Duodenal mucosa (tissue), 2 donors: ENCODE results near the gene LAIR2.
A peak's percentile ranks its signal among the peaks of the same experiment; 100 is the strongest.
"Not testable (repeated sequence)": the region's sequence is repeated elsewhere in the genome, so short reads cannot be mapped to it uniquely, and the experiment has no call there.

Experiments
- H3K27ac ChIP-seq: one replicate; pipeline ENCODE4 v1.7.0; 2013; ENCODE audit warnings: low read depth, low read length
- H3K27me3 ChIP-seq, 2 donors: one replicate each; pipeline ENCODE4 v1.7.0; 2013; ENCODE audit warnings: low read length in 2 of 2, control low read depth in 1 of 2; ENCODE audit not compliant: insufficient read depth in 2 of 2, control insufficient read depth in 1 of 2
- H3K36me3 ChIP-seq, 2 donors: one replicate each; pipeline ENCODE4 v1.7.0; 2013; ENCODE audit warnings: low read length in 2 of 2, control low read depth in 1 of 2; ENCODE audit not compliant: insufficient read depth in 2 of 2, control insufficient read depth in 1 of 2
- H3K4me1 ChIP-seq, 2 donors: one replicate each; pipeline ENCODE4 v1.7.0; 2013; ENCODE audit warnings: low read length in 2 of 2, control low read depth in 1 of 2; ENCODE audit not compliant: insufficient read depth in 2 of 2, control insufficient read depth in 1 of 2
- H3K4me3 ChIP-seq, 2 donors: one replicate each; pipeline ENCODE4 v1.7.0; 2013; ENCODE audit warnings: low read length in 2 of 2, low read depth in 1 of 2
- H3K9ac ChIP-seq, 2 donors: one replicate each; pipeline ENCODE4 v1.7.0; 2013; ENCODE audit warnings: low read length in 2 of 2, low read depth in 1 of 2
- H3K9me3 ChIP-seq, 2 donors: one replicate each; pipeline ENCODE4 v1.7.0; 2013; ENCODE audit warnings: low read length in 2 of 2, control low read depth in 1 of 2; ENCODE audit not compliant: control insufficient read depth in 1 of 2

LAIR2 gene

GRCh38 chr19:54464630-54465425 is 37.8 kb upstream of the LAIR2 start:
- Histone ChIP-seq H3K4me3 (peak overlapping the region; percentile 69 to 77), H3K9me3 (no peaks in the 10 kb centered on the region), H3K27me3 (no peaks in the 10 kb centered on the region), H3K4me1 (peaks cover 26% of the 10 kb centered on the region in 2 donors), H3K27ac (peak overlapping the region; percentile 99), H3K9ac (peak overlapping the region; percentile 43 to 45), H3K36me3 (peaks cover 0 to 20% of the 10 kb centered on the region in 2 donors)

GRCh38 chr19:54465426-54466109 is 37.1 kb upstream of the LAIR2 start:
- Histone ChIP-seq H3K9me3 (no peaks in the 10 kb centered on the region), H3K4me1 (peaks cover 27 to 28% of the 10 kb centered on the region in 2 donors), H3K27ac (peak overlapping the region; percentile 75), H3K36me3 (peaks cover 0 to 17% of the 10 kb centered on the region in 2 donors), H3K9ac (no peak overlapping the region), H3K27me3 (no peaks in the 10 kb centered on the region), H3K4me3 (no peak overlapping the region)

DNA sequence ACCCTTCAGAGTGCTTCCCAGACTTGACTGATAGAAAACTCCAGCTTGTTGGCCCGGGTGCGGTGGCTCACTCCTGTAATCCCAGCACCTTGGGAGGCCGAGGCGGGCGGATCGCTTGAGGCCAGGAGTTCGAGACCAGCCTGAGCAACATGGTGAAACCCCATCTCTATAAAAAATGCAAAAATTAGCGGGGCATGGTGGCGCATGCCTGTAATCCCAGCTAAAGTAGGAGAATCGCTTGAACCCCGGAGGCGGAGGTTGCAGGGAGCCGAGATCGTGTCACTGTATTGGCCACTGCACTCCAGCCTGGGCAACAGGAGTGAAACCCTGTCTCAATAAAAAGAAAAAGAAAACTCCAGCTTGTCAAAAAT is 36.5 kb upstream of the LAIR2 start:
- H3K9ac ChIP-seq, H3K4me3 ChIP-seq, H3K27me3 ChIP-seq, H3K9me3 ChIP-seq: not testable (repeated sequence)
- Histone ChIP-seq H3K36me3 (peaks cover 0 to 14% of the 10 kb centered on the region in 2 donors), H3K4me1 (peaks cover 28 to 30% of the 10 kb centered on the region in 2 donors), H3K27ac (peak overlapping the region; percentile 75)

- Histone ChIP-seq H3K27ac (peak overlapping the region; percentile 68), H3K4me3 (peak overlapping the region; percentile 4 to 75), H3K36me3 (peaks cover 0 to 3% of the 10 kb centered on the region in 2 donors), H3K9me3 (no peaks in the 10 kb centered on the region), H3K27me3 (no peaks in the 10 kb centered on the region), H3K9ac (peak overlapping the region; percentile 12 to 89), H3K4me1 (peaks cover 25 to 30% of the 10 kb centered on the region in 2 donors)
These were observed 33.1 kb upstream of the LAIR2 start for GRCh38 chr19:54469496-54469934.

GRCh38 chr19:54470276-54470887 is 32.2 kb upstream of the LAIR2 start:
- Histone ChIP-seq H3K4me1 (peaks cover 25 to 30% of the 10 kb centered on the region in 2 donors), H3K27ac (peak overlapping the region; percentile 68), H3K9me3 (no peaks in the 10 kb centered on the region), H3K9ac (peak overlapping the region; percentile 12 to 89), H3K27me3 (no peaks in the 10 kb centered on the region), H3K4me3 (peak overlapping the region; percentile 68 to 75), H3K36me3 (peaks cover 0 to 3% of the 10 kb centered on the region in 2 donors)

DNA sequence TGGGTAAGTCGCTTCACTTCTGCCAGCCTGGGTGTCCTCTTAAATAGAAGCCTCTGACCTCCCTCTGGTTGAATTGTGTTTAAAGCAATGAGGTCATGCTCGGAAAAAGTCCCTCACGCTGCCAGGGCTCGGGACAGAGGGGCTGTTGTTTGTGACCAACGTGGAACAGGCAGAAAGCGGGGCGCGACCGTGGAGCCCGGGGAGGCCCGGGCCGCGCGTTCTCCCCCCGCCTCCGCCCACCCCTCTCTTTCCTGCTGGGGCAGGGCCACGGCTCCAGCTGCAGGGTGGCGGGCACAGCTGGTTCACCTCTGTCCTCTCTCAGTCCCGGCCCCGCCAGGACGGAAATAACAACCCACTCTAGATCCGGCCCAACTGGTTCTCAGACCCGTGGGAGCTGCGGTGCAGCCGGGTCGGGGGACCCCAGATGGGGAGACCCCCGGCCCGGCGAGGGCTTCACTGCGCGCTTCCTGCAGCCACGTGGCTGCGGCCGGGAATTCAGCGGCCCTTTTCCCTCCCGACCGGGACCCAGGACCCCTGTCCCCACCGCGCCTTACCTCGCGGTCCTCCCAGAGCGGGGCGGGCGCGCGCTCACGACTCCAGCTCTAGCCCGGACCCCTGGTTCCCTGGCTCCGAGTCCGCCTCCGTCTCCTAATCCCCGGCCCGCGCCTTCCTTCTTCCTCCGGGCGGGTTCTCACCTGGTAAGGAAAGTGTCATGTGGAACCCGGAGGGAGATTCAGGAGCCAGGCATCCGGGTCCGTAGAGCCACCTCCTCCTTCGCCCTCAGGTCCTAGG is 31.4 kb upstream of the LAIR2 start:
- Histone ChIP-seq H3K4me3 (peak overlapping the region; percentile 68 to 75), H3K9ac (peak overlapping the region; percentile 12 to 89), H3K9me3 (no peaks in the 10 kb centered on the region), H3K27ac (peak overlapping the region; percentile 68), H3K36me3 (no peaks in the 10 kb centered on the region), H3K4me1 (peaks cover 25 to 29% of the 10 kb centered on the region in 2 donors), H3K27me3 (no peaks in the 10 kb centered on the region)

- H3K27ac ChIP-seq: peak within 1 kb of the TSS; percentile 81
- peaks cover 24 to 40% of the 10 kb centered on the region in 2 donors for H3K4me1 ChIP-seq
- no peaks in the 10 kb centered on the region for H3K9me3 ChIP-seq
These were observed 29.4 kb upstream of the LAIR2 start, which contains the start of gene CDC42EP5 for GRCh38 chr19:54473071-54473891. Gene CDC42EP5, minus strand, starts transcription at chr19:54473296. Its CDS starts 7,749 bp downstream, at chr19:54465547.

GRCh38 chr19:54473892-54474372 is 28.7 kb upstream of the LAIR2 start:
- Histone ChIP-seq H3K9me3 (no peaks in the 10 kb centered on the region), H3K36me3 (no peaks in the 10 kb centered on the region), H3K4me3 (peak overlapping the region; percentile 61 to 72), H3K9ac (peak overlapping the region; percentile 63 to 74), H3K4me1 (peaks cover 24 to 40% of the 10 kb centered on the region in 2 donors), H3K27ac (peak overlapping the region; percentile 60), H3K27me3 (no peaks in the 10 kb centered on the region)

More at GRCh38 chr19:54473071-54473891, 29.4 kb upstream of the LAIR2 start, which contains the start of gene CDC42EP5:
- peak within 1 kb of the TSS; percentile 63 to 74 for H3K9ac ChIP-seq
- no peaks in the 10 kb centered on the region for H3K36me3 ChIP-seq
- no peaks in the 10 kb centered on the region for H3K27me3 ChIP-seq
- peak within 1 kb of the TSS; percentile 61 to 72 for H3K4me3 ChIP-seq

DNA sequence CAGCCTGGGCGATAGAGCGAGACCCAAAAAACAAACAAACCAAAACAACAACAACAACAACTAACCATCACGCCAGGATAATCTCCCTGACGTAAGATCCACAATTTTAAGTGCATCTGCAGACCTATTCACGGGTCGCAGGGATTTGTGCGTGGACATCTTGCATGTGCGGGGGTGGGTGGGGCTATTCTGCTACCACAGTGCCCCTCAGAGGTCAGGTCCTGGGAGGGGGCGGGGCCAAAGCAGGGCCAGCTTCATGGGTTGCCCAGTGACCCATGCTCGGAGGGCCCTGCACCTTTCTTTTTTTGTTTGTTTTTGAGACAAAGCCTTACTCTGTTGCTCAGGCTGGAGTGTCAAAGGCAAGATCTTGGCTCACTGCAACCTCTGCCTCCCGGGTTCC is 26.9 kb upstream of the LAIR2 start:
- no peak overlapping the region for H3K27ac ChIP-seq
- no peaks in the 10 kb centered on the region for H3K36me3 ChIP-seq
- no peaks in the 10 kb centered on the region for H3K27me3 ChIP-seq
- peaks cover 14 to 24% of the 10 kb centered on the region in 2 donors for H3K4me1 ChIP-seq
- H3K9ac ChIP-seq: no peak overlapping the region
- H3K4me3 ChIP-seq: no peak overlapping the region
- H3K9me3 ChIP-seq: no peaks in the 10 kb centered on the region
